ENCODE data around the gene GTPBP1. TPM values are rescaled to one million over a fixed set of nuclear protein-coding genes. Genes with fewer than 3 reads are reported as not detected.

The GTPBP1 gene
- total and polyA plus RNA-seq, 2 of the 13 experiments (the other 11 are each of a cell fraction or from before 2014, with no cell fraction given) = 22.3 to 27.0 TPM

GRCh38 chr22:38705235-38706100 lies at the start of gene GTPBP1 (continued):
- TF ChIP-seq POLR2A (IDR thresholded peaks at IDR 0.05; ENCODE audit: insufficient read depth in 1 of 2, low read depth in 2 of 2, low read length in 2 of 2) (peak; percentile 76 to 87), ZNF350 (CRISPR knock-in tag; IDR thresholded peaks at IDR 0.05; ENCODE audit: borderline replicate concordance, low read depth) (peak; percentile 52; the same call in 1 of the 2 replicates), MEF2D (CRISPR knock-in tag; IDR thresholded peaks at IDR 0.05) (no peak), RBFOX2 (IDR thresholded peaks at IDR 0.05; ENCODE audit: low read depth, low read length) (peak; percentile 85), MXD3 (CRISPR knock-in tag; IDR thresholded peaks at IDR 0.05) (no peak), MNT (IDR thresholded peaks at IDR 0.05) (peak; percentile 60), KDM5B (CRISPR knock-in tag; IDR thresholded peaks at IDR 0.05; ENCODE audit: borderline replicate concordance) (no peak), POLR2G (IDR thresholded peaks at IDR 0.05; ENCODE audit: low read depth, low read length) (peak; percentile 78), SP4 (CRISPR knock-in tag; IDR thresholded peaks at IDR 0.05) (peak; percentile 61), ZNF572 (CRISPR knock-in tag; IDR thresholded peaks at IDR 0.05) (no peak), ZNF326 (CRISPR knock-in tag; IDR thresholded peaks at IDR 0.05; ENCODE audit: borderline replicate concordance) (no peak), SP1 (IDR thresholded peaks at IDR 0.05) (no peak), SP1 (CRISPR knock-in tag; IDR thresholded peaks at IDR 0.05) (peak; percentile 81), ZBTB42 (CRISPR knock-in tag; IDR thresholded peaks at IDR 0.05) (no peak), CSRNP2 (CRISPR knock-in tag; conservative IDR thresholded peaks at IDR 0.05; ENCODE audit: low read depth) (no peak), SOX5 (CRISPR knock-in tag; IDR thresholded peaks at IDR 0.05; ENCODE audit: borderline replicate concordance) (no peak), GATAD1 (CRISPR knock-in tag; IDR thresholded peaks at IDR 0.05) (peak; percentile 55), ETV5 (CRISPR knock-in tag; IDR thresholded peaks at IDR 0.05; ENCODE audit: borderline replicate concordance) (no peak), SRSF4 (IDR thresholded peaks at IDR 0.05; ENCODE audit: low read depth, low read length, poor library complexity, severe bottlenecking) (no peak), FOSL2 (CRISPR knock-in tag; IDR thresholded peaks at IDR 0.05) (peak; percentile 41; the same call in 1 of the 2 replicates), ZNF3 (CRISPR knock-in tag; IDR thresholded peaks at IDR 0.05) (peak; percentile 94), SRY (CRISPR knock-in tag; IDR thresholded peaks at IDR 0.05) (no peak; the same call in 1 of the 2 replicates), ELF1 (CRISPR knock-in tag; IDR thresholded peaks at IDR 0.05) (peak; percentile 27; the same call in 1 of the 2 replicates), ZNF12 (CRISPR knock-in tag; IDR thresholded peaks at IDR 0.05) (no peak), DNMT1 (CRISPR knock-in tag; IDR thresholded peaks at IDR 0.05) (no peak), E2F5 (CRISPR knock-in tag; conservative IDR thresholded peaks at IDR 0.05) (no peak), PTBP1 (IDR thresholded peaks at IDR 0.05; ENCODE audit: low read depth, low read length, poor library complexity, severe bottlenecking) (no peak), ZFP41 (CRISPR knock-in tag; IDR thresholded peaks at IDR 0.05; ENCODE audit: borderline replicate concordance) (no peak), ARNTL (CRISPR knock-in tag; IDR thresholded peaks at IDR 0.05) (peak; percentile 66; the same call in 1 of the 2 replicates)
